HG03460 (cell line): ENCODE measurements around the gene CD8A.
"Not testable (repeated sequence)": the region's sequence is repeated elsewhere in the genome, so short reads cannot be mapped to it uniquely, and the experiment has no call there.

Experiments
- ATAC-seq: cut with Tn5 transposase; IDR thresholded peaks from one replicate; pipeline ENCODE4 v1.9.1; 2021; ENCODE audit not compliant: unreplicated experiment

Gene CD8A

DNA sequence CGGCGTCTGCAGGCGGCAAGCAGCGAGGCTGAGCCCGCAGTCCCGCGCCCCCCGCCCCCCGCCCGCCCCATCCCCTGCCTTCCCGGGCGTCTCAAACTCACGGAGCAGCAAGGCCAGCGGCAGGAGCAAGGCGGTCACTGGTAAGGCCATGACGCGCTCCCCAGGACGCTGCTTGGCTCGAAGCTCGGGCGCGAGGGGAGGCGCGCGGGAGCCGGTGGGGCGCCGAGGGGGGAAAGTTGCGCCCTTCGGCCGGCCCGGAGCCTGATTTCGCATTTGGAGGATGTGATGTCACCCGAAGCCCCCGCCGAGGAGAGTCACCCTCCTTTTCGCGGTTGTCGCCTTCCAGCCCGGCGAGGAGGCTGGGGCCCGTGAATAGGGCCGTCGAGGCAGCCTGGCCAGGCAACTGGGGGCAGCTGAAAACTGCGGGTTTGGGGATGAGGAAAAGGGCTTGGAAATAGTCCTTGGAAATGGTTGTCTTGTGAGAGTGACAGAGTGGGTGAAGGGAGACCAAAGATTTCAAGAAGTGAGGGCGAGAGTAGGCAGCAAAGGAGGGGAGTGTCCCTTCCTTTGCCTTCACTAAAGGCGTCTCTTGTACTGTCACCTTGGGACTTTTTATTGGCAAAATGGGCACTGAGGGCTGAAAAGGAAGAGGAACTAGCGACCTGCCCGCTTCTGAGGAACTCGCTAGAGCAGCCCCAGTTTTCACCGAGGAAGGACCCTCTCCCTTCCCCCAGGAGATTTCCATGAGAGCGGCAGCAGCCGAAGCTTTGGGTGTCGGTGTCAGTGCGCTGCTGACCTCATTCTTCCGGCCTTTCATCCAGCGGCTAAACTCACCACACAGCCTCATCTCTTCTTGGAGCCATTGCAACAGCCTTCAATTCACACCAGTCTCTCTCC, at the start of gene CD8A:
Gene CD8A, minus strand, starts transcription at position 238 of the 897 bp plus-strand sequence. Its CDS starts 88 bp downstream, at position 150.
- no peak for ATAC-seq

- not testable (repeated sequence) for ATAC-seq
Observed at GRCh38 chr2:86839871-86840548, 49.3 kb upstream of the CD8A start.

- not testable (repeated sequence) for ATAC-seq
Observed at GRCh38 chr2:86839455-86839854, 48.7 kb upstream of the CD8A start.

DNA sequence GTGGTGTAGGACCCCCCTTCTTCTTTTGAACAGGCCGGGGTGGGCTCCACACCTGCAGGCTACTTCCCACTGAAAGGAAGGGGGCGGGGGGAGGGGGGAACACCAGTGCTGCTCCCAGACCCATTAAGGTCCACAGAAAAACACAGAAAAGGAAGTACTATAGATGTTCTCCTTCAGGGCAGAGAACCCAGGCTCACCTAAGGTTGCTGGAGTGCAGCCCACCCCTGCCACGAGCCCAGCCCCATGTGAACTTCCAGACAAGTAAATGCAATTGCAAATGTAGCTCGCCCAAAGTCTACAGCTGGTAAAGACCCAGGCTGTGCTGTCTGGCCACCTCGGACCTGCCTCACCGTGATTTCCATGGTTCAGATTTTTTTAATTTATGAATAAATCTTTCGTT, 47.0 kb upstream of the CD8A start:
- not testable (repeated sequence) for ATAC-seq

- ATAC-seq: not testable (repeated sequence)
Observed at GRCh38 chr2:86836915-86837695, 46.4 kb upstream of the CD8A start.

DNA sequence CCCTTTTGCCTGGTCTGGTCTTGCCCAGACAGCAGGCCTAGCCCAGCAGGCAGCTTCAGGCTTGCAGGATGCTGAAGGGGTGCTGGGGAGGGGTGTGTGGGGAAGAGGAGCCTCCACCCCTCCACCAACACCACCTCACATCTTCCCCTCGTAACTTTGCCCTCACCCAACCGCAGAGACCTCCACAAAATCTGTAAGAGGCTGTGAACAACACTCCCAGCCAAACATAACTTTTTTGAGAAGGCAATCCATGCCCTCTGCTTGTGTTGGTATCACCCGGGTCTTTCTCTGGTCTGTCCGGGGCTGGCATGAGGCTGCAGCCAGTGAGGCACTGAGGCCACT, 44.8 kb upstream of the CD8A start:
- ATAC-seq: not testable (repeated sequence)

GRCh38 chr2:86833315-86833714, 42.6 kb upstream of the CD8A start:
- no peak for ATAC-seq

GRCh38 chr2:86832334-86833096, 41.8 kb upstream of the CD8A start:
- ATAC-seq: no peak

DNA sequence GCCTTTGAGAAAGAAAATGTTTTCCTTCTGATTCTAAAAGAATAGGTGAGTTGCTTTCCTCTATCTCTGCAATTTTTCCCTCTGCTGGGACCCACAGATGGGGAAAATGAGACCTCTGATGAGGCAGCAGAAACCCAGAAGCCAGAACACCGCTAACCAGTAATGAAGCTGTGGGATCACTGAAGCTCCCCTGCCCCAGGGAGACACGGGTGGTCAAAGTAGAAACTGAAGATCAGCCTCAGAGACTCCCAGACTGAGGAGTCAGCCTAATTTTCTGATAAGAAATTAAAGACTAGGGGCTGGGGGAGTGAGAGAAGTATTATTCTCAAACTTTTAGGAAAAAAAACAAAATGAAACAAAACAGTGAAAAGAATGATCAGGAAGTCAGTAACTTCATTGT, 40.8 kb upstream of the CD8A start:
- no peak for ATAC-seq

GRCh38 chr2:86826951-86827350, 36.2 kb upstream of the CD8A start:
- no peak for ATAC-seq

DNA sequence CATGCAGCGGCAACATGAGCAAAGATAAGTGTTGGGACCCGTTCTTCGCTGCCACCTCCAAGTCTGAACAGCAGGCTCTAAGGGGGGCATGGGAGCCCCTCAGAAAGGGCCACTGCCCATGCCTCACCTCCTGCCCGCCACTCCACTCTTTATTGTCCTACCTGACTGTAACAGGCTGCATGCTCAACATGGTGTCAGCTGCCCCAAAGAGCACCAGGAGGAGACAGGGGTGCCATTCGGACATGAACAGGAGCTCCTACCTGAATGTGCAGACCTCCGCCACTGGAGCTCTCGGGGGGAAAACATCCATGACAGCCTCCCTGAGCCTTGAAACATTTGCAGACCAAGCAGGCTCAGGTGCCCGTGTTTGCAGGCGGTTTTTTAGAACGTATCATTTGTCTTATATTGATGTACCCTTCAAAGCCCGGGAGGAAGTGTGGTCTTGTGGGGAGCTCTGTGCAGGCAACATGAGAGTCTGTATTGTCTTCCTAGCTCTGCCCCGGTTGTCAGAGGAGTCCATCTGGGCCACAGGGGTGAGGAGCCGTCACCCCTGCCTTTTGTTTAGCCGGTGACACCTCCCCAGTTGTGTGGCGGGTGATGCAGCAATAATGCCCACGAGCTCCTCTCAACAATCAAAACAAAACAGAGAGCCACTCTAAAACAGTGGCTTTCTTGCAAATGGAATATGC, 35.1 kb upstream of the CD8A start:
- ATAC-seq: no peak

GRCh38 chr2:86825036-86825692, 34.5 kb upstream of the CD8A start:
- no peak for ATAC-seq

DNA sequence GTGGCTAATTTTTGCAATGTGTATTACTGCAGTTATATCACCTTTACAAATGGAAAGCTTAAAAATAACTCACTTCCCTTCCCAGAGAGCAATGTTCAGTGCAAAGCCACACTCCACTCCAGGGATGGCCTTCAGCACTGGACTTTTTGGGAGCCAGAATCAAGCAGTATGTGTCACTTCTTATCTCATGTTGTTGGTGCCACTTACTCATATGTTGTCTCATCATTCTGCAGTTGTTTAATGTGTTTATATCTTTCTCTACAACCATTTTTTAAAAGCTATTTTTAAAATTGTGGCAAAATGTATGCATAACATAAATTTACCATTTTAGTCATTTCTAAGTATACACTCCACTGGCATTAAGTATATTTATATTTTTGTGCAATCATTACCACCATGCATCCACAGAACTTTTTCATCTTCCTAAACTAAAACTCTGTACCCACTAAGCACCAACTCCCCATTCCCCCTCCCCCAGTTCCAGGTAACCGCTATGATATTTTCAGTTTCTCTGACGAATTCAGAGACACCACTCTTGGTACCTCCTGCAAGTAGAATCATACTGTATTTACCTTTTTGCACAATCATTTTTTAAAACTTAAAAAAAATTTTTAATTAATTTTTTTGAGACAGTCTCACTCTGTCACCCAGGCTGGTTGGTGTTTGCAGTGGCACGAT, 32.1 kb upstream of the CD8A start:
- no peak for ATAC-seq

GRCh38 chr2:86821842-86822241, 31.1 kb upstream of the CD8A start:
- no peak for ATAC-seq

DNA sequence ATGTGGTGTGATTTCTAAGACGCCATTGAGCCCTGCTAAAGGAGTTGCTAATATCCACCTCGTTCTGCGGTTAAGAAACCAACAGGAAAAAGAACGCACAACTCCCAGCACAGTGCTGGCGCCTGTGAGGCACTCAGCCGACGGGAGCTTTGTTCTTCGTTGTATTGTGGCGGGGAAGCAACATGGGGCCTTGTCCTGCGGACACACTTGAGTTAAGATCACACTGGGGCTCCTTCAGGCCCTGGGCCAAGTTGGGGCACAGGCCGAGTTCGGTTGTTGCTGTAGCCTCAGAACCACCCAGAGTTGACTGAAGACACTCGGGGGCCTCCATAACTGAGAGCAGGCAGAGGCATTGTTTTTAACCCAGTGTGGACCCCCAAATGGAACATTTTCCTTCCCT, 30.6 kb upstream of the CD8A start:
- ATAC-seq: no peak

DNA sequence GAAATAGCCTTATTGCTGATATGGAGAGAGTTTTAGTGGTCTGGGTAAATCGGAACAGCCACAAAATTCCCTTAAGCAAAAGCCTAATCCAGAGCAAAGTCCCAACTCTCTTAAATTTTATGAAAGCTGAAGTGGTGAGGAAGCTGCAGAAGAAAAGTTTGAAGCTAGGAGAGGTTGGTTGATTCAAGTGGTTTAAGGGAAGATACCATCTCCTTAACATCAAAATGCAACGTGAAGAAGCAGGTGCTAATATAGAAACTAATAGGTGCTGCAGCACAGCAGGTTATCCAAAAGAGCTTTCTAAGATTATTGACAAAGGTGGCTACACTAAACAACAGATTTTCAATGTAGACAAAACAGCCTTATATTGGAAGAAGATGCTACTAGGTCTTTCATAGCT, 28.2 kb upstream of the CD8A start:
- ATAC-seq: no peak

GRCh38 chr2:86818114-86818801, 27.5 kb upstream of the CD8A start:
- ATAC-seq: no peak

GRCh38 chr2:86815611-86816010, 24.9 kb upstream of the CD8A start:
- no peak for ATAC-seq
